Fibroblast of mammary gland (primary cell): ENCODE measurements around the gene PSMA5.

Experiments used
- DNase-seq: peaks from one replicate; pipeline ENCODE4 v3.0.0-alpha.2; 2010; ENCODE audit warnings: low read depth
- H3K4me3 ChIP-seq: 2 replicates; pipeline ENCODE4 v1.5.1; 2011; ENCODE audit warnings: low read depth, mild to moderate bottlenecking, low read length, moderate library complexity; ENCODE audit not compliant: control insufficient read depth
- CTCF ChIP-seq: conservative IDR thresholded peaks from 2 replicates; pipeline ENCODE4 v1.5.1; 2011; ENCODE audit warnings: low read depth, low read length, inconsistent platforms; ENCODE audit not compliant: control insufficient read depth, insufficient read depth

PSMA5 gene

GRCh38 chr1:109433322-109433721, 7.1 kb upstream of the PSMA5 start:
- peak; percentile 53 for DNase-seq
- no peak for TF ChIP-seq CTCF

GRCh38 chr1:109432336-109432735, 6.1 kb upstream of the PSMA5 start:
- TF ChIP-seq CTCF, result no peak
- no peak overlapping the region for H3K4me3 ChIP-seq
- peak; percentile 84 for DNase-seq

More at GRCh38 chr1:109433322-109433721, 7.1 kb upstream of the PSMA5 start:
- H3K4me3 ChIP-seq, result no peak overlapping the region

GRCh38 chr1:109427171-109427467, 871 bp upstream of the PSMA5 start:
- DNase-seq, result peak; percentile 28
- peak overlapping the region; percentile 80 for H3K4me3 ChIP-seq
- no peak for TF ChIP-seq CTCF

- no peak for TF ChIP-seq CTCF
- DNase-seq, result peak; percentile 56
- peak overlapping the region; percentile 80 for H3K4me3 ChIP-seq
Observed at GRCh38 chr1:109425391-109426280, 612 bp downstream of the PSMA5 start.

- no peak for TF ChIP-seq CTCF
- H3K4me3 ChIP-seq, result no peak overlapping the region
- DNase-seq, result peak; percentile 24
Observed at GRCh38 chr1:109423498-109423897, 2.8 kb downstream of the PSMA5 start.

- no peak for TF ChIP-seq CTCF
Observed at GRCh38 chr1:109412551-109412950, 13.7 kb downstream of the PSMA5 start.

More at GRCh38 chr1:109412551-109412950, 13.7 kb downstream of the PSMA5 start:
- H3K4me3 ChIP-seq, result no peak overlapping the region
- DNase-seq, result no peak
